UCSD-AML1 (cell line): Measurements from ENCODE around the gene CENPC.
"Not testable (repeated sequence)": the region's sequence is repeated elsewhere in the genome, so short reads cannot be mapped to it uniquely, and the experiment has no call there.

Source experiments
- DNase-seq: peaks from one replicate; lab custom pipeline; 2025; ENCODE audit not compliant: unreplicated experiment; lab: John Stamatoyannopoulos, UW

The CENPC gene

GRCh38 chr4:67552146-67552792, 7.0 kb upstream of the CENPC start:
- DNase-seq: not testable (repeated sequence)

- DNase-seq: no peak
Measured at GRCh38 chr4:67550857-67551256, 5.6 kb upstream of the CENPC start.

DNA sequence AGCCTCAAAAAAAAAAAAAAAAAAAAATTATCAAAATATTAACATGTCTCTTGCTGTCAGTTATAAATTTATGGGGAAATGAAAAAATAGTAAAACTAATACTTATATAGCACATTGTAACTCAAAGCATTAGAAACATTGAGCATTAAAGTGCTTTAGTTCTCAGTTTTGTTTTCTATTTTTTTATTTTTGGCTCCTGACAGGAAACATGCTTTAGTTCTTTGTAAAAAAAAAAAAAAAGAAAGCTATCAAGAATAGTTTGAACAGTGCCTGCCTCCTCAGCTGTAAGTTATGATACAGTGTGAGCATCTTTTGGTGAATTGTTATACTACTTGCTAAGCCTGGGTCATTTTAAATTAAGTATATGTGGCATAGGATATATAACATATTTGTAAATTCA, 5.1 kb upstream of the CENPC start:
- no peak for DNase-seq

DNA sequence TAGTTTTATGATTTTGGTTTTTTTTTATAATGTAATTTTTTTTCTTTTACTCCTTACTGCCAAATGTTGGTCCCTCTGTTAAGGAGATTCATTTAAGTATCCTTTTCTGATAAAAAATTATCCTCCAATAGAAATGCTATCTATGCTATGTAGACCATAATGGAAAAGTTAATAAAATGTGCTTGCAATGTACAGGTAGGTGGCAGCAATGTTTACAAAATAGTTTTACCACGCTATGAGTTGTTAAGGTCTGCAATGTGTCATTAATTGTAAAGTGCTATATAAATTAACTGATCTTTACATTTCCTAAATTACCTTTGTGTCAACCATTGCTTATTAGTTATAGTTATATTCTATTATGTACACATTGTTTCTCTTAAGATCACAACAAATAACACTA, 3.8 kb upstream of the CENPC start:
- DNase-seq: no peak

- no peak for DNase-seq
Measured at GRCh38 chr4:67546971-67547370, 1.7 kb upstream of the CENPC start.

- no peak for DNase-seq
Measured at GRCh38 chr4:67546004-67546356, 677 bp upstream of the CENPC start.

GRCh38 chr4:67542076-67542475, 3.2 kb downstream of the CENPC start:
- no peak for DNase-seq

GRCh38 chr4:67539830-67540229, 5.5 kb downstream of the CENPC start:
- no peak for DNase-seq

DNA sequence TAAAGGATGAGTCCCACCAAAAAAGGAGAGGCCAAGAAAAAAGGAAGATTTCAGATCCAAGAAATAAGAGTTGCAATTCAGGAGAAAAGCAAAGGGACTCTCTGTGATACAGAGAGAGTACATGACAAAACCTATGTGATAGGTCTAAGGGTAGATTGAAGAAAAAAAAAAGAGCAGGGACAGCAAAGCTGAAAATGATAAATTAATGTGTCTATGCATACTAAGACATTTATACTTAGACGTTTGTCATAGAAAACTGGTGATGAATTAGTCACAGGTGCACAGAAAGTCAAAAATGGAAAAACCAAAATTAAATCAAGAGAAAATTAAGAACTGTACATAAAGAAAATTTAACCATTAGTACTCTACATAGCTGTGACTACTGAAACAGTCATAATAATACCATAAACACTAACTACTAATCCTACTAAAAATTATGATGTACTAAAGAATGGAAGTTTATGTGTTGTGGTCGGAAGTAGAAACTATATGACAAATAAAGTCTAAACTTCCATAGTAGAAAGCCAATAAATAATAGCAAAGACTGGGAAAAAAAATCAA, 9.9 kb downstream of the CENPC start:
- DNase-seq: no peak

DNA sequence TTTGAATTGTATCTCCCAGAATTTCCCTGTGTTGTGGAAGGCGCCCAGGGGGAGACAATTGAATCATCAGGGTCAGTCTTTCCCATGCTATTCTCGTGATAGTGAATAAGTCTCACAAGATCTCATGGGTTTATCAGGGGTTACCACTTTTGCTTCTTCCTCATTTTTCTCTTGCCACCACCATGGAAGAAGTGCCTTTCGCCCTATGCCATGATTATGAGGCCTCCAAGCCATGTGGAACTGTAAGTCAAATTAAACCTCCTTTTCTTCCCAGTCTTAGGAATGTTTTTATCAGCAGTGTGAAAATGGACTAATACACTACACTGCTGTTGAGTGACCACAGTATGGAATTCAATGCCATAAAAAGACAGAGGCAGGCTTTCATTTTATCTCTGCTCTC, 12.2 kb downstream of the CENPC start:
- DNase-seq: no peak

DNA sequence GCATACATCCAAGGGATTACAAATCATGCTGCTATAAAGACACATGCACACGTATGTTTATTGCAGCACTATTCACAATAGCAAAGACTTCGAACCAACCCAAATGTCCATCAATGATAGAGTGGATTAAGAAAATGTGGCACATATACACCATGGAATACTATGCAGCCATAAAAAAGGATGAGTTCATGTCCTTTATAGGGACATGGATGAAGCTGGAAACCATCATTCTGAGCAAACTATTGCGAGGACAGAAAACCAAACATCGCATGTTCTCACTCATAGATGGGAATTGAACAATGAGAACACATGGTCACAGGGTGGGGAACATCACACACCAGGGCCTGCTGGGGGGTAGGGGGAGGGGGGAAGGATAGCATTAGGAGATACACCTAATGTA, 12.9 kb downstream of the CENPC start:
- not testable (repeated sequence) for DNase-seq

DNA sequence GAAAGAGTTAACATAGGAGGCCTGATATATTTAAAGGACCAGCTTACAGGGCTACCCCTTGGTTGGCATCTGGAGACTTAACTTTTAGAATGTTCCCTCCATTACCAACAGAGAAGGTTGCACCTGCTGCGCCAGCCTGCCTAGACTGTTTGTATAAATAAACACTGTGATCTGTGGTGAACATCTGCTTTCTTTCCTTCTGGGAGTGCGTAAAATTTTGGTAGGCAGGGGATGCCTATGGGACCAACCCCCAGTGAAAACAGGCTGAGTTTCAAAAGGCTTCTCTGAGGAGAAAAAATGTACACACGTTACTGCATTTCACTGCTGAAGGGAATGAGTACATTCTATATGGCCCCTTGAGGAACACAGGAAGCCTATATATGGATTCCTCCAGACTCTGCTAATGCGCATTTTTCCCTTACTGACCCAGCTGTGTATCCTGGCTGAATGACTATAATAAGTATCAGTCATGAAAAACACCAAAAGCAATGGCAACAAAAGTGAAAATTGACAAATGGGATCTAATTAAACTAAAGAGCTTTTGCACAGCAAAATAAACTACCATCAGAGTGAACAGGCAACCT, 13.8 kb downstream of the CENPC start:
- no peak for DNase-seq

GRCh38 chr4:67524140-67524539, 21.2 kb downstream of the CENPC start:
- DNase-seq: not testable (repeated sequence)

DNA sequence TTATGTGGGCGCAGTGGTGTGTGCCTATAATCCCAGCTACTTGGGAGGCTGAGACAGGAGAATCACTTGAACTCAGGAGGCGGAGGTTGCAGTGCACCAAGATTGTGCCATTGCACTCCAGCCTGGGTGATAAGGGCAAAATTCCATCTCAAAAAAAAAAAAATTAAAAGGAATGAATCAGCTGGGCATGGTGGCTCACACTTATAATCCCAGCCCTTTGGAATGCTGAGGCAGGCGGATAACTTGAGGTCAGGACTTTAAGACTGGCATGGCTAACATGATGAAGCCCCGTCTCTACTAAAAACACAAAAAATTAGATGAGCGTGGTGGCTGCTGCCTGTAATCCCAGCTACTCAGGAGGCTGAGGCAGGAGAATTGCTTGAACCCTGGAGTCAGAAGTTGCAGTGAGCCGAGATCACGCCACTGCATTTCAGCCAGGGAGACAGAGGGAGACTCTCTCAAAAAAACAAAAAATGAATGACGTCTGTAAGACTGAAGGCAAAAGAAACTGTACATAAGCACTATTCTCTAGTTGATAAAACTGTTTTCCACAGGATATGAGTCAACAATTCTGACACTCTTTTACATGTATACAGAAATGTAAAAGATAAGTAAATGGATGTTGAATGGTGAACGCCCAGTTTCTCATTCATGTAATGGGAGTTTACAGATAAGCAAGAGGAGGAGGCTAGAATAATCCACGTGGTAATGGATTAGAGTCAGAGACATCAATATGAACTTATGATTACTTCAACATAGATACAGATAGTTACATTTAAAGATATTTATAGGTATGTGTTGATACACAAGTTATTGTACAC, 22.2 kb downstream of the CENPC start:
- no peak for DNase-seq

DNA sequence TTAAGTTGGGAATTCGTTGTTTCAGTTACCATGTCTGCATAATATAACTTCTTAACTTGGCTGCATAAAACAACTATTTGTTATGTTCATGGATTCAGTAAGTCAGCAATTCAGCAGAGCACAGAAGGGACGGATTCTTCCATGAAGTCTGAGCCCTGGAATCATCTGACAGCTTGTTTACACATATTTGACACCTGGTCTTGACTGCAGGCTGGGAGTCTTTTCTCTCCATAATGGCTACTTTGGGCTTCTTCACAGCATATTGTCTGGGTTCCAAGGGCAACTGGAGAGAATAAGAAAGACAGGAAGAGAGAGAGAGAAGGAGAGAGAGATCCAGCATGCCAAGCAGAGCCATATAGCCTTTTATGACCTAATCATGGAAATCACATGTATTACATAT, 23.1 kb downstream of the CENPC start:
- DNase-seq: no peak

DNA sequence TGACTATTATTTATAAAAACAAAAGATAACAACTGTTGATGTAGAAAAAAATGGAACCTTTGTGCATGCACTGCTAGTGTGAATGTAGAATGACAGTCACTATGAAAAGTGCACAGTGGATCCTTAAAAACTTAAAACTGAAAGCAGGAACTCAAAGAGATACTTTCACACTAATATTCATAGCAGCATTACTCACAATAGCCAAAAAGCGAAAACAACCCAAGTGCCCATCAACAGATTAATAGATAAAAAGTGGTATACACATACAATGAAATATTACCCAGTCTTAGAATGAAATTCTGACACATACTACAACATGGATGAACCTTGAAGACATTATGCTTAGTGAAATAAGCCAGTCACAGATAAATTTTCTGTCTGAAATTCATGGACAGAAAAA, 23.8 kb downstream of the CENPC start:
- DNase-seq: no peak

DNA sequence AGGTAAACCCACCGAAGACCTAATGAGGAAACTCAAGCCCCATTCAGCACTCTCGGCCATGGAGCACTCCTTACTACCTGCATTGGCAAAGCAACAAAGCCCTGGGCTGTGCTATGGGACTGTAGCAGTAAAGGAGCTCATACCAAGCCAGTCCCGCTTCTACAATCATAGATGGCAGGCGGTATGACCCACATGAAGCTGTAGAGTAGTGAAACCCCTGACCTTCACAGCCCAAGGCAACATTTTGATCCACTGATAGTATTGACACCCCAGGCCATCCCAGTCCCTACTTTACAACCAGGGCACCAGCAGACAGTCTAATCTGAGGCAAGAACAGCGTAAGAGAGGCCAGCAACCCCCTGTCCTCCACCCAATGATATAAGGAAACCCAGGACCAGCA, 25.2 kb downstream of the CENPC start:
- no peak for DNase-seq

DNA sequence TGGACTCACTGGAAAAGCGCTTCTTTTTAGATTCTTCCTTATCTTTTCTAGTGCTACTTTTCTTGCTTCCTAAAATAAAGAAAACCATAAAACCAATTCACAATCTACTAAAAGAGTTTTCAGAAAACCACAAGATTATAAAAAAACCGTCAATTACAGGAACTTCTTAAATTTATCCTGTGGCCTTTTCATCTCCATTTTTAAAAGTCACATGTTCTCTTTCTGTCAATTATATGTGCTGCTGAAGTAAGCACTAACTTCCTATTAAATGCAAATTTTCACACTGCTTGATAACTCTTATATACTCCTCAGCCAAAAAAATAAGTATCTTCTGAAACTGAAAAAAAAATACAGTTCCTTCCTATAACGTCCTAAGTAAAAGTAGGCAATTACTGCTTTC, 32.8 kb downstream of the CENPC start:
- no peak for DNase-seq

GRCh38 chr4:67500373-67500772, 44.9 kb downstream of the CENPC start:
- DNase-seq: no peak

- no peak for DNase-seq
Measured at GRCh38 chr4:67499799-67500198, 45.5 kb downstream of the CENPC start.

GRCh38 chr4:67483868-67484602, 61.3 kb downstream of the CENPC start:
- no peak for DNase-seq
